HUES64 (cell line): ENCODE measurements around the gene PAPOLB.

ENCODE experiments used
- H3K27ac ChIP-seq: 2 replicates; pipeline ENCODE4 v1.7.0; 2013; ENCODE audit warnings: low read depth, low read length, inconsistent platforms
- H3K27me3 ChIP-seq: 2 replicates; pipeline ENCODE4 v1.6.1; 2013; ENCODE audit warnings: mild to moderate bottlenecking, low read length; ENCODE audit not compliant: insufficient read depth
- H3K36me3 ChIP-seq: 2 replicates; pipeline ENCODE4 v1.6.1; 2013; ENCODE audit warnings: mild to moderate bottlenecking, low read length; ENCODE audit not compliant: insufficient read depth
- H3K4me1 ChIP-seq: 2 replicates; pipeline ENCODE4 v1.6.1; 2013; ENCODE audit warnings: mild to moderate bottlenecking, low read length, moderate library complexity; ENCODE audit not compliant: insufficient read depth
- H3K4me3 ChIP-seq: 2 replicates; pipeline ENCODE4 v1.5.1; 2013; ENCODE audit warnings: mild to moderate bottlenecking, low read length, moderate library complexity
- H3K9ac ChIP-seq: 2 replicates; pipeline ENCODE4 v1.6.1; 2013; ENCODE audit warnings: mild to moderate bottlenecking, low read depth, low read length
- H3K9me3 ChIP-seq: 2 replicates; pipeline ENCODE4 v1.6.1; 2013; ENCODE audit warnings: low read depth, low read length; ENCODE audit not compliant: insufficient read depth
- WGBS: fragments of 150-250, 120-280 bp; methylation state at CpG from one replicate; pipeline ENCODE4 v1.1.7; 2013; ENCODE audit warnings: missing lambda C conversion rate; 5-methylcytosine and 5-hydroxymethylcytosine counted together

Gene PAPOLB

DNA sequence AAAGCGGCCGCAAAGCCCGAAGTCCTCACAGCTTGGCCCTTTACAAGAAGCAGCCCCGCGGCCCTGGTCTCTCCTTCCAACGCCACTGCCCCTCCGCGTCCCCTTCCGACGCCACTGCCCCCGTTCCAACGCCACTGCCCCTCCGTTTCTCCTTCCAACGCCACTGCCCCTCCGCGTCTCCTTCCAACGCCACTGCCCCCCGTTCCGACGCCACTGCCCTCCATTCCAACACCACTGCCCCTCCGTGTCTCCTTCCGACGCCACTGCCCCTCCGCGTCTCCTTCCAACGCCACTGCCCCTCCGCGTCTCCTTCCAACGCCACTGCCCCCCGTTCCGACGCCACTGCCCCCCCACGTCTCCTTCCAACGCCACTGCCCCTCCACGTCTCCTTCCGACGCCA, 53.3 kb downstream of the PAPOLB start:
- Histone ChIP-seq H3K9ac (no peak overlapping the region), H3K9me3 (no peaks in the 10 kb centered on the region), H3K27ac (no peak overlapping the region), H3K4me1 (no peaks in the 10 kb centered on the region), H3K4me3 (no peak overlapping the region), H3K36me3 (no peaks in the 10 kb centered on the region), H3K27me3 (no peaks in the 10 kb centered on the region)
- WGBS: 91% methylated on average over 37 of the region's 37 CpGs

DNA sequence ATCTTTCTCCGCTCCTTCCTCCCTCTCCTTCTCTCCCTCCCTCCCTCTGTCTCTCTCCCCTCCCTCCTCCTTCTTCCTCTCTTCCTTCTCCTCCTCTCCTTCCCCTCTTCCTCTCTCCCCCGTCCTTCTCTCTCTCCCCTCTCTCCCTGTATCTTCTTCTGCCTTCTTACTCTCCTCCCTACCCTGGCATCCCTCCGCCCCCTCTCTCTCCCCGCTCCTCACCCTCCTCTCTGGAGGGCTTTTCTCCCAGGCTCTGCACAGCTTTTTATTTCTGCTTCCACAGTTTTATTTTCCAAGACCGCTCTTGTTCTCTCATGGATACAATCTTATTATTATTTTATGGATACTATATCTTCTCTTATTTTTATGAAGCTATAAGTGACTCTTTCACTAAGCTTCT, 53.8 kb downstream of the PAPOLB start:
- H3K9ac ChIP-seq: no peak overlapping the region
- H3K9me3 ChIP-seq: no peaks in the 10 kb centered on the region
- 54% methylated on average over 4 of the region's 5 CpGs for WGBS
- H3K27me3 ChIP-seq: no peaks in the 10 kb centered on the region
- no peak overlapping the region for H3K27ac ChIP-seq
- H3K36me3 ChIP-seq: no peaks in the 10 kb centered on the region
- H3K4me1 ChIP-seq: no peaks in the 10 kb centered on the region
- no peak overlapping the region for H3K4me3 ChIP-seq
